ENCODE data around the gene ATG2A.

ATG2A gene

GRCh38 chr11:64916775-64917662 lies at the start of gene ATG2A:
ATG2A (minus strand) TSS chr11:64917209; CDS start chr11:64917135, 74 bp downstream.
- DNase-seq, result peak; percentile 99

GRCh38 chr11:64963072-64963631 lies 46.1 kb upstream of the ATG2A start:
- no peak for DNase-seq

- no peak for DNase-seq
These were observed 43.7 kb upstream of the ATG2A start for GRCh38 chr11:64960719-64961118.

GRCh38 chr11:64959498-64959897 lies 42.5 kb upstream of the ATG2A start:
- no peak for DNase-seq

GRCh38 chr11:64954201-64954600 lies 37.2 kb upstream of the ATG2A start:
- DNase-seq, result no peak

GRCh38 chr11:64951529-64951928 lies 34.5 kb upstream of the ATG2A start:
- DNase-seq, result no peak

GRCh38 chr11:64947208-64947814 lies 30.3 kb upstream of the ATG2A start:
- no peak for DNase-seq

GRCh38 chr11:64936539-64936938 lies 19.5 kb upstream of the ATG2A start:
- no peak for DNase-seq

- DNase-seq, result peak; percentile 56
These were observed 18.5 kb upstream of the ATG2A start, which contains the start of gene GPHA2 for GRCh38 chr11:64935359-64936081. GPHA2 (minus strand) TSS chr11:64935893; CDS start chr11:64935460, 433 bp downstream.

- DNase-seq, result no peak
These were observed 17.8 kb upstream of the ATG2A start for GRCh38 chr11:64934682-64935358.

- DNase-seq, result no peak
These were observed 17.1 kb upstream of the ATG2A start for GRCh38 chr11:64933935-64934681.

- DNase-seq, result no peak
These were observed 16.4 kb upstream of the ATG2A start for GRCh38 chr11:64933213-64933934.

- DNase-seq, result no peak
These were observed 15.3 kb upstream of the ATG2A start for GRCh38 chr11:64932324-64932723.

- no peak for DNase-seq
These were observed 14.3 kb upstream of the ATG2A start for GRCh38 chr11:64931290-64931689.

- no peak for DNase-seq
These were observed 13.3 kb upstream of the ATG2A start for GRCh38 chr11:64930340-64930739.

GRCh38 chr11:64929625-64930024 lies 12.6 kb upstream of the ATG2A start:
- DNase-seq, result no peak

- DNase-seq, result no peak
These were observed 11.9 kb upstream of the ATG2A start for GRCh38 chr11:64928957-64929356.

GRCh38 chr11:64926689-64927088 lies 9.7 kb upstream of the ATG2A start:
- peak; percentile 24 for DNase-seq

GRCh38 chr11:64925536-64926436 lies 8.8 kb upstream of the ATG2A start:
- peak; percentile 32 for DNase-seq

- peak; percentile 48 for DNase-seq
These were observed 7.9 kb upstream of the ATG2A start for GRCh38 chr11:64924910-64925284.
